Neuronal stem cell (in vitro differentiated cells): ENCODE measurements around the gene ARMCX2.
A peak's percentile ranks its signal among the peaks of the same experiment; 100 is the strongest.

ENCODE experiments used
- DNase-seq: peaks from one replicate; pipeline ENCODE4 v3.0.0-alpha.2; 2013; ENCODE audit warnings: low spot score
- H2AFZ ChIP-seq: one replicate; pipeline ENCODE4 v1.6.1; 2013; ENCODE audit warnings: mild to moderate bottlenecking, low read length, inconsistent platforms
- H2AK5ac ChIP-seq: 2 replicates; pipeline ENCODE4 v1.6.1; 2013; ENCODE audit warnings: low read depth, mild to moderate bottlenecking, inconsistent platforms, low read length, moderate library complexity, mixed read lengths
- H2BK120ac ChIP-seq: 2 replicates; pipeline ENCODE4 v1.6.1; 2013; ENCODE audit warnings: low read depth, mild to moderate bottlenecking, inconsistent platforms, low read length, moderate library complexity, mixed read lengths
- H2BK12ac ChIP-seq: one replicate; pipeline ENCODE4 v1.6.1; 2013; ENCODE audit warnings: low read length, inconsistent platforms
- H2BK15ac ChIP-seq: 2 replicates; pipeline ENCODE4 v1.6.1; 2013; ENCODE audit warnings: mild to moderate bottlenecking, low read length, inconsistent platforms, mixed read lengths
- H2BK5ac ChIP-seq: one replicate; pipeline ENCODE4 v1.6.1; 2013; ENCODE audit warnings: inconsistent platforms, mild to moderate bottlenecking, low read length, moderate library complexity
- H3K14ac ChIP-seq: one replicate; pipeline ENCODE4 v1.6.1; 2013; ENCODE audit warnings: low read length, inconsistent platforms
- H3K18ac ChIP-seq: 2 replicates; pipeline ENCODE4 v1.6.1; 2013; ENCODE audit warnings: low read length, inconsistent platforms
- H3K23ac ChIP-seq: 2 replicates; pipeline ENCODE4 v1.6.1; 2013; ENCODE audit warnings: low read depth, mild to moderate bottlenecking, mixed read lengths, low read length, inconsistent platforms; ENCODE audit not compliant: poor library complexity
- H3K27ac ChIP-seq: replicated peaks from 3 replicates; pipeline ENCODE4 v1.5.1; 2013; ENCODE audit warnings: low read length, inconsistent platforms
- H3K27me3 ChIP-seq, 3 experiments: 2 replicates each; pipeline ENCODE4 v1.6.1; 2013; ENCODE audit warnings: low read length in 3 of 3, mild to moderate bottlenecking in 2 of 3, inconsistent platforms in 1 of 3, low read depth in 1 of 3, mixed read lengths in 1 of 3, moderate library complexity in 1 of 3; ENCODE audit not compliant: control insufficient read depth in 3 of 3, insufficient read depth in 3 of 3
- H3K36me3 ChIP-seq, 2 donors: replicated peaks in 1 of 2; 2 replicates each; pipeline ENCODE4 v1.6.1; 2013; ENCODE audit warnings: low read length in 2 of 2; ENCODE audit not compliant: control insufficient read depth in 2 of 2, insufficient read depth in 2 of 2
- H3K4ac ChIP-seq: 2 replicates; pipeline ENCODE4 v1.6.1; 2013; ENCODE audit warnings: inconsistent platforms, mild to moderate bottlenecking, low read length, moderate library complexity
- H3K4me1 ChIP-seq, 2 donors: 1 replicate in 1 of 2; 2 replicates in 1 of 2; pipeline ENCODE4 v1.6.1; 2013; ENCODE audit warnings: low read length in 2 of 2, low read depth in 1 of 2; ENCODE audit not compliant: control insufficient read depth in 2 of 2, insufficient read depth in 1 of 2
- H3K4me2 ChIP-seq: one replicate; pipeline ENCODE4 v1.6.1; 2013; ENCODE audit warnings: mild to moderate bottlenecking, low read length, inconsistent platforms; ENCODE audit not compliant: insufficient read depth, poor library complexity, severe bottlenecking
- H3K4me3 ChIP-seq, 2 donors: 2 replicates each; pipeline ENCODE4 v1.5.1; 2013; ENCODE audit warnings: low read length in 2 of 2, mild to moderate bottlenecking in 2 of 2, inconsistent platforms in 1 of 2, moderate library complexity in 1 of 2
- H3K79me1 ChIP-seq: one replicate; pipeline ENCODE4 v1.6.1; 2013; ENCODE audit warnings: low read depth, mild to moderate bottlenecking, inconsistent platforms, low read length, moderate library complexity
- H3K9ac ChIP-seq: one replicate; pipeline ENCODE4 v1.6.1; 2013; ENCODE audit warnings: mild to moderate bottlenecking, low read depth, low read length, inconsistent platforms; ENCODE audit not compliant: poor library complexity
- H3K9me3 ChIP-seq, 2 donors: replicated peaks in 1 of 2; 2 replicates each; pipeline versions ENCODE3 to v1.6.1; 2013; ENCODE audit warnings: low read length in 2 of 2, mild to moderate bottlenecking in 2 of 2, inconsistent platforms in 1 of 2, low read depth in 1 of 2, mixed read lengths in 1 of 2, moderate library complexity in 1 of 2; ENCODE audit not compliant: control insufficient read depth in 2 of 2, insufficient read depth in 1 of 2
- H4K8ac ChIP-seq: one replicate; pipeline ENCODE4 v1.6.1; 2013; ENCODE audit warnings: low read depth, mild to moderate bottlenecking, inconsistent platforms, low read length, moderate library complexity
- H4K91ac ChIP-seq: one replicate; pipeline ENCODE4 v1.6.1; 2013; ENCODE audit warnings: low read length, low read depth, mild to moderate bottlenecking, inconsistent platforms; ENCODE audit not compliant: poor library complexity
- WGBS, 2 donors: extraction: QIAGEN DNeasy Blood & Tissue Kit; methylation state at CpG; one replicate each; pipeline ENCODE4 v1.1.7; 2013; ENCODE audit warnings: missing lambda C conversion rate in 2 of 2, mixed read lengths in 1 of 2; ENCODE audit not compliant: insufficient read length in 2 of 2, insufficient replicate concordance in 1 of 2; ENCODE audit errors: extremely low coverage in 2 of 2; 5-methylcytosine and 5-hydroxymethylcytosine counted together

ARMCX2 gene

DNA sequence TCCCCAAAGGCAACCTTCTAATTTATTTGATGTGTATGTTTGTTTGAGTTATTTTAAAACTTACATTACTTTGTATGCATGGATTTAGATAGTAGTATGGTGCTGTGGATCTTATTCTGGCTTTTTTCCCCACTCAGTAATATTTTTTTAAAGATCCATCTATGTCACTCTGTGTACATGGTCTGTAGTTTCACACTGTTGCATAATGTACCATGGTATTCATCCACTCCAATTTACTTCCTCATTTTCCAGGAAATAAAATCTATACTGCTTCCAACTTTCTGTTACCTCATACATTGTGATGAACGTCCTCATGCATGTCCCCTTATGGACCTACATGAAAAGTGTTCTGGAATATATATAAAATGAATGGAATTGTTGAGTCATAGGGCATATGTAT, 17.6 kb downstream of the ARMCX2 start:
- Histone ChIP-seq H3K27me3 (no peaks in the 10 kb centered on the region), H4K8ac (no peak overlapping the region), H3K14ac (no peak overlapping the region), H3K18ac (no peak overlapping the region), H3K27ac (no peak overlapping the region), H2BK120ac (no peak overlapping the region), H2AK5ac (no peak overlapping the region), H3K4me1 (no peaks in the 10 kb centered on the region), H3K4me2 (no peak overlapping the region), H3K9ac (no peak overlapping the region), H3K23ac (no peak overlapping the region), H2BK5ac (no peak overlapping the region), H2AFZ (no peak overlapping the region), H3K9me3 (no peaks in the 10 kb centered on the region), H3K4ac (no peak overlapping the region), H2BK15ac (no peak overlapping the region), H3K36me3 (no peaks in the 10 kb centered on the region), H3K4me3 (no peak overlapping the region), H4K91ac (no peak overlapping the region), H2BK12ac (no peak overlapping the region), H3K79me1 (no peaks in the 10 kb centered on the region)
- no peak for DNase-seq
- no CpG with 5 or more reads among the region's 1 CpG for WGBS, 2 donors

DNA sequence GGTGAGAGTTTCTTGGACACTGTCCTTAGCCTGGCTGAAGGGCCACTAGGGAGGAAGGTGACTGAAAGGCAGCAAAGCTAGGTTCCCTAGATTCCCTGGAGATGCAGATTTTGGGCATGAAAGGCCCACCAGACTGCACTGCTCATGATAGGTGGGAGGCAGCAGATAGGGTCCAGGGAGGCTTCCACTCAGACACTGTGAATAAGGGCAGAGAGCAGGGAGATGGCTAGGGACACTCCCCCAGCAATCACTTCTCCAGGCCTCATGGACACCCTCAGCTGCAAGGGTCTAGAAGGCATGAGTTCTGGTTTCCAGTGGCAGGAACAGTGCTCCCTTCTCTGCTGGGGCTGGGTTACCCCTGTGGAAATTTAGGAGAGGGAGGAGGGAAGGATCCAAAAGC, 20.1 kb downstream of the ARMCX2 start:
- H3K9ac ChIP-seq, result no peak overlapping the region
- no peak for DNase-seq
- no peak overlapping the region for H3K4ac ChIP-seq
- H3K4me2 ChIP-seq, result peak overlapping the region; percentile 11
- no peak overlapping the region for H3K27ac ChIP-seq
- no peak overlapping the region for H3K4me3 ChIP-seq
- no peak overlapping the region for H2BK15ac ChIP-seq
- H2AFZ ChIP-seq, result no peak overlapping the region
- H2BK5ac ChIP-seq, result no peak overlapping the region
- H2AK5ac ChIP-seq, result no peak overlapping the region
- no peaks in the 10 kb centered on the region for H3K36me3 ChIP-seq
- H3K9me3 ChIP-seq, result no peaks in the 10 kb centered on the region
- no peaks in the 10 kb centered on the region for H3K79me1 ChIP-seq
- H3K4me1 ChIP-seq, result no peaks in the 10 kb centered on the region
- H3K14ac ChIP-seq, result no peak overlapping the region
- no peak overlapping the region for H4K8ac ChIP-seq
- no peak overlapping the region for H3K23ac ChIP-seq
- no peak overlapping the region for H2BK120ac ChIP-seq
- H3K27me3 ChIP-seq, result no peaks in the 10 kb centered on the region
- no peak overlapping the region for H3K18ac ChIP-seq
- H2BK12ac ChIP-seq, result no peak overlapping the region
- H4K91ac ChIP-seq, result no peak overlapping the region

DNA sequence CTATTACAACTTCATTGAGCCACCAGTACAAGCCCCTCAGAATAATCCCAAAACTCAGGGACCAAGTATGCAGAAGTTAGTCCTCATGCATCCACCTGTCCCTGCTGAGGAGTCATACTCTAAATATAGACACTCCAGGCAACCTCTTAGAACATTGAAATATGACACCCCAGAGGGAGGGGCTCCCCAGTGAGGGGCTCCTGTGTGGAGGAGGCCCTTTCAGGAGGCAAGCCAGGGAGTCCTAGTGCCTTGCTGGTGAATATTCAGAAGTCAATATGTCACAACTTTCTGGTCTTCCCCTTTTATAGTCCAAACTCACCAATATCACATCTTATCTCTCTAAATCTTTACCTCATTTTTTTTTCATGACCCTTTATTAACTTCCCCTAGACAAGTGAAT, 40.3 kb downstream of the ARMCX2 start:
- H3K27me3 ChIP-seq, result no peaks in the 10 kb centered on the region
- H3K79me1 ChIP-seq, result peaks cover 2% of the 10 kb centered on the region
- H3K4ac ChIP-seq, result no peak overlapping the region
- H2BK120ac ChIP-seq, result no peak overlapping the region
- H3K4me3 ChIP-seq, result no peak overlapping the region
- H3K27ac ChIP-seq, result no peak overlapping the region
- peaks cover 5 to 9% of the 10 kb centered on the region in 2 donors for H3K36me3 ChIP-seq
- DNase-seq, result no peak
- no peak overlapping the region for H2BK12ac ChIP-seq
- H3K4me1 ChIP-seq, result peaks cover 2 to 13% of the 10 kb centered on the region in 2 donors
- H4K8ac ChIP-seq, result no peak overlapping the region
- H3K18ac ChIP-seq, result no peak overlapping the region
- no peaks in the 10 kb centered on the region for H3K9me3 ChIP-seq
- H2AK5ac ChIP-seq, result no peak overlapping the region
- H2AFZ ChIP-seq, result no peak overlapping the region
- no peak overlapping the region for H2BK15ac ChIP-seq
- no peak overlapping the region for H3K23ac ChIP-seq
- H3K4me2 ChIP-seq, result no peak overlapping the region
- no peak overlapping the region for H3K9ac ChIP-seq
- no peak overlapping the region for H3K14ac ChIP-seq
- H2BK5ac ChIP-seq, result no peak overlapping the region
- no peak overlapping the region for H4K91ac ChIP-seq

GRCh38 chrX:101617211-101618191, 42.1 kb downstream of the ARMCX2 start, which contains the start of gene ARMCX6:
ARMCX6 (minus strand) TSS chrX:101618000; CDS start chrX:101616620, 1,380 bp downstream.
- H3K23ac ChIP-seq, result no peak within 1 kb of the TSS

More at GRCh38 chrX:101617211-101618191, 42.1 kb downstream of the ARMCX2 start, which contains the start of gene ARMCX6:
- no peaks in the 10 kb centered on the region for H3K79me1 ChIP-seq
- H3K4me2 ChIP-seq, result peak within 1 kb of the TSS; percentile 52
- H3K27ac ChIP-seq, result peak within 1 kb of the TSS; percentile 75
- H4K8ac ChIP-seq, result no peak within 1 kb of the TSS
- peak within 1 kb of the TSS; percentile 13 for H2BK5ac ChIP-seq
- no peak within 1 kb of the TSS for H4K91ac ChIP-seq
- WGBS, 2 donors, result no CpG with 5 or more reads among the region's 39 CpGs
- H2BK12ac ChIP-seq, result no peak within 1 kb of the TSS
- no peaks in the 10 kb centered on the region for H3K9me3 ChIP-seq
- H3K18ac ChIP-seq, result peak within 1 kb of the TSS; percentile 87
- no peak within 1 kb of the TSS for H3K9ac ChIP-seq
- H3K4me3 ChIP-seq, result peak within 1 kb of the TSS; percentile 75 to 89
- H2AK5ac ChIP-seq, result no peak within 1 kb of the TSS
- H2AFZ ChIP-seq, result peak within 1 kb of the TSS; percentile 84
- peak; percentile 51 for DNase-seq
- peaks cover 3 to 7% of the 10 kb centered on the region in 2 donors for H3K36me3 ChIP-seq
- H3K4ac ChIP-seq, result no peak within 1 kb of the TSS
- H3K27me3 ChIP-seq, result no peaks in the 10 kb centered on the region
- peaks cover 2 to 13% of the 10 kb centered on the region in 2 donors for H3K4me1 ChIP-seq
- no peak within 1 kb of the TSS for H2BK15ac ChIP-seq
- H3K14ac ChIP-seq, result no peak within 1 kb of the TSS
- H2BK120ac ChIP-seq, result no peak within 1 kb of the TSS
